B cell (primary cell): ENCODE results near the gene PGPEP1. TPM values are rescaled to one million over a fixed set of nuclear protein-coding genes. Genes with fewer than 3 reads are reported as not detected.
A peak's percentile ranks its signal among the peaks of the same experiment; 100 is the strongest.
"Not testable (repeated sequence)": the region's sequence is repeated elsewhere in the genome, so short reads cannot be mapped to it uniquely, and the experiment has no call there.

Experiments
- ATAC-seq: fragments of 200-7000 bp; cut with Tn5 transposase; one replicate; pipeline ENCODE4 v1.10.0; 2021; ENCODE audit warnings: low read depth, mild to moderate bottlenecking, moderate number of reproducible peaks, moderate library complexity
- CTCF ChIA-PET: fragments of 350-600 bp; sonication (Branson Sonifier 250); formaldehyde crosslinking; loops from one replicate; lab custom pipeline; 2021; ENCODE audit warnings: antibody characterized with exemption, inconsistent platforms; lab: Charles Lee
- POLR2A ChIA-PET: fragments of 350-600 bp; sonication (Branson Sonifier 250); formaldehyde crosslinking; loops from one replicate; lab custom pipeline; 2021; ENCODE audit warnings: antibody characterized with exemption; lab: Charles Lee
- DNase-seq: peaks from one replicate; pipeline ENCODE4 v3.0.0; 2013
- H2AFZ ChIP-seq: 2 replicates; pipeline ENCODE4 v1.6.1; 2012; ENCODE audit warnings: mild to moderate bottlenecking, low read depth, low read length; ENCODE audit not compliant: insufficient read depth, poor library complexity, severe bottlenecking
- H3K27ac ChIP-seq, 2 donors: 1 replicate in 1 of 2; 2 replicates in 1 of 2; pipeline ENCODE4 v1.5.1; 2012 to 2013; ENCODE audit warnings: low read length in 2 of 2, mild to moderate bottlenecking in 2 of 2, moderate library complexity in 1 of 2
- H3K27me3 ChIP-seq, 4 experiments: fragments of 200-600 bp in 1 of 4; sonication (generic) in 1 of 4; replicated peaks in 1 of 4; 1 replicate in 2 of 4; 2 replicates in 2 of 4; pipeline versions ENCODE4 v1.6.1 to v1.7.0; 2013 to 2016; ENCODE audit warnings: low read length in 3 of 4, mild to moderate bottlenecking in 2 of 4, mixed read lengths in 1 of 4, moderate library complexity in 1 of 4; ENCODE audit not compliant: insufficient read depth in 4 of 4, control insufficient read depth in 3 of 4; ENCODE audit errors: control extremely low read depth in 1 of 4
- H3K36me3 ChIP-seq, 2 experiments: replicated peaks in 1 of 2; 1 replicate in 1 of 2; 2 replicates in 1 of 2; pipeline versions ENCODE4 v1.6.1 to v1.7.1; 2013; ENCODE audit warnings: low read length in 1 of 2; ENCODE audit not compliant: insufficient read depth in 2 of 2, control insufficient read depth in 1 of 2; ENCODE audit errors: control extremely low read depth in 1 of 2, extremely low read depth in 1 of 2
- H3K4me1 ChIP-seq, 2 donors: fragments of 200-600 bp in 1 of 2; sonication (generic) in 1 of 2; 1 replicate in 1 of 2; 2 replicates in 1 of 2; pipeline versions ENCODE4 v1.5.1 to v1.6.1; 2013 to 2017; ENCODE audit warnings: low read length in 2 of 2; ENCODE audit not compliant: control insufficient read depth in 2 of 2, insufficient read depth in 2 of 2
- H3K4me2 ChIP-seq: replicated peaks from 2 replicates; pipeline ENCODE3; 2012; ENCODE audit warnings: mild to moderate bottlenecking, low read depth, low read length; ENCODE audit not compliant: poor library complexity, severe bottlenecking
- H3K4me3 ChIP-seq, 5 experiments: fragments of 200-600 bp in 1 of 5; sonication (generic) in 1 of 5; 1 replicate in 3 of 5; 2 replicates in 2 of 5; pipeline versions ENCODE4 v1.5.1 to v1.7.0; 2011 to 2016; ENCODE audit warnings: low read length in 4 of 5, mild to moderate bottlenecking in 4 of 5, low read depth in 2 of 5, control low read depth in 1 of 5, moderate library complexity in 1 of 5; ENCODE audit not compliant: insufficient read depth in 1 of 5; ENCODE audit errors: control extremely low read depth in 1 of 5, extremely low read depth in 1 of 5
- H3K79me2 ChIP-seq: fragments of 200-600 bp; sonication (generic); one replicate; pipeline ENCODE4 v1.6.0; 2016; ENCODE audit warnings: low read length; ENCODE audit not compliant: control insufficient read depth, insufficient read depth
- H3K9ac ChIP-seq: fragments of 200-600 bp; sonication (generic); 2 replicates; pipeline ENCODE4 v1.6.1; 2017; ENCODE audit warnings: mild to moderate bottlenecking, low read length, moderate library complexity
- H3K9me3 ChIP-seq, 3 donors: one replicate each; pipeline versions ENCODE4 v1.6.1 to v1.7.1; 2013; ENCODE audit warnings: low read length in 2 of 3; ENCODE audit not compliant: control insufficient read depth in 2 of 3, insufficient read depth in 1 of 3; ENCODE audit errors: control extremely low read depth in 1 of 3
- H4K20me1 ChIP-seq: 2 replicates; pipeline ENCODE4 v1.6.0; 2012; ENCODE audit warnings: mild to moderate bottlenecking, low read length; ENCODE audit not compliant: insufficient read depth, control insufficient read depth, poor library complexity, severe bottlenecking
- H3K27ac Mint-ChIP-seq: one replicate; pipeline ENCODE4 v1.8.0; 2021; ENCODE audit warnings: mixed read lengths
- H3K27me3 Mint-ChIP-seq: one replicate; pipeline ENCODE4 v1.8.0; 2021; ENCODE audit warnings: mixed read lengths
- H3K4me1 Mint-ChIP-seq: one replicate; pipeline ENCODE4 v1.8.0; 2021; ENCODE audit warnings: mixed read lengths
- H3K4me3 Mint-ChIP-seq: one replicate; pipeline ENCODE4 v1.8.0; 2021; ENCODE audit warnings: mixed read lengths
- H3K9me3 Mint-ChIP-seq: one replicate; pipeline ENCODE4 v1.8.0; 2022; ENCODE audit warnings: mixed read lengths; ENCODE audit not compliant: insufficient read depth
- WGBS: methylation state at CpG from one replicate; pipeline ENCODE4 v1.1.5; 2013; ENCODE audit warnings: missing lambda C conversion rate; ENCODE audit not compliant: insufficient coverage; 5-methylcytosine and 5-hydroxymethylcytosine counted together
- intact Hi-C: fragments of 100-400 bp; cut with micrococcal nuclease; formaldehyde crosslinking; loops from one replicate; pipeline ENCODE4 v1.10.0; 2022
- polyA plus RNA-seq: library from polyadenylated mRNA; depleted of rRNA; stranded (reverse); fragments of >200 nt; gene quantifications from 2 replicates; pipeline ENCODE4 v1.2.3, GENCODE V29; 2012
- total RNA-seq, 2 donors: library from RNA; stranded (reverse); fragments of 120-200 nt in 1 of 2; gene quantifications; 1 replicate in 1 of 2; 2 replicates in 1 of 2; pipeline versions ENCODE4 v1.2.3 to v1.2.4, GENCODE V29; 2013 to 2022

Gene PGPEP1
- total and polyA plus RNA-seq, 2 donors (not counting 1 experiment from before 2014, with no cell fraction given), result 17.6 to 20.9 TPM

GRCh38 chr19:18402455-18403248 is 62.3 kb downstream of the PGPEP1 start:
- H3K9me3 Mint-ChIP-seq, H3K9me3 ChIP-seq, H3K4me3 ChIP-seq, ATAC-seq, intact Hi-C loops, DNase-seq, H4K20me1 ChIP-seq, H3K36me3 ChIP-seq, H3K79me2 ChIP-seq, H3K9ac ChIP-seq, H2AFZ ChIP-seq, H3K27me3 ChIP-seq, H3K27me3 Mint-ChIP-seq: not testable (repeated sequence)
- peak overlapping the region; percentile 60 for H3K4me3 Mint-ChIP-seq
- peaks cover 34% of the 10 kb centered on the region for H3K4me1 Mint-ChIP-seq
- peak overlapping the region; percentile 89 for H3K27ac Mint-ChIP-seq
- Histone ChIP-seq H3K27ac (peak overlapping the region; percentile 60 to 65), H3K4me1 (peaks cover 20 to 32% of the 10 kb centered on the region in 2 donors), H3K4me2 (peak overlapping the region; percentile 61)
- whole genome bisulfite sequencing, result 38% methylated on average over 15 of the region's 18 CpGs
- POLR2A ChIA-PET, result interaction anchor here (0.9 to 2.0 kb wide), 4 partner anchors 12 to 121 kb away, joined by 3 to 9 read pairs (median 5); partner anchors contain the start of genes JUND and SSBP4
- CTCF ChIA-PET, result interaction anchor here (1.2 to 12.4 kb wide), 7 partner anchors 8 to 195 kb away, joined by 3 to 112 read pairs (median 6); partner anchors contain the start of gene SSBP4

GRCh38 chr19:18405754-18406153 is 65.4 kb downstream of the PGPEP1 start:
- H3K4me3 ChIP-seq, H3K9me3 Mint-ChIP-seq, H3K79me2 ChIP-seq, H3K4me3 Mint-ChIP-seq, H3K36me3 ChIP-seq, H3K9me3 ChIP-seq, intact Hi-C loops, H4K20me1 ChIP-seq, DNase-seq, H3K27ac Mint-ChIP-seq, H2AFZ ChIP-seq, ATAC-seq, H3K27me3 Mint-ChIP-seq, H3K9ac ChIP-seq, H3K27ac ChIP-seq, H3K4me2 ChIP-seq, H3K27me3 ChIP-seq: not testable (repeated sequence)
- WGBS, result 98% methylated on average over 7 of the region's 11 CpGs
- CTCF ChIA-PET, result interaction anchor here (0.7 to 12.4 kb wide), 2 partner anchors 16 to 382 kb away, joined by 3 to 112 read pairs; no protein-coding TSS in a partner anchor
- H3K4me1 ChIP-seq, result peaks cover 30 to 37% of the 10 kb centered on the region in 2 donors
- POLR2A ChIA-PET, result interaction anchor here (0.7 kb wide), 1 partner anchor 213 kb away, joined by 7 read pairs; no protein-coding TSS in a partner anchor
- H3K4me1 Mint-ChIP-seq, result peaks cover 43% of the 10 kb centered on the region
